ENCODE results near the gene TMEM184B.

TMEM184B gene

DNA sequence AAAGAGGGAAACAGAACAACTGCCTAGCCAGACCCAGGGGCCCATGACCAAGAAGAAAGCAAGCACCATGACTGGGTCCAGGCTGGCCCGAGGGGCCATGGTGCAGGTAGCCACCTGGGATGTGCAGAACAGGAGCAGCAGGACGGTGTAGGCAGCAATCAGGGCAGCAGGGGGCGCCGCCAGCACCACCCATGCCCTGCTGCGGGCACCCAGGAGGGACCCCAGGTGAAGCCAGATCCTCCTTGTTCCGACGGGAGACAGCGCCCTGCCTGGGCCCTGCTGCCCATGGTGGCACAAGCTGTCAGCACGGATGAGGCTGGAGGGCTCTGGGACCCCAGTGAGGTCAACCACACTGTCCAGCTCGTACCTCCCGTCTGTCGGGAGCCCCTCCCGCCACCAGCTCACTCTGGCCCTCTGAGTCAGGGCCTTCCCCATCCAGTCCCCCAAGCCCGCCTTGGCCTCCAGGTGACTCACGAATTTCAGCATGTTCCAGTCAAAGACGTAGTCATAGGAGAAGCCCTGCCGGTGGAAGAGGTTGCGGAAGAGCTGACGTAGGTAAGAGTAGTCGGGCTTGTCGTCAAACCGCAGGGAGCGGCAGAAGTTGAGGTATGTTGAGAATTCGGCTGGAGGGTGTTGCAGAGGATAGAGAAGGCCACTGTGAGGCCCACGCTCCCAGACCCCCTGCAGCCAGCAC is 25.6 kb upstream of the TMEM184B start:
- CTCF ChIA-PET: interaction anchor here (0.6 to 2.8 kb wide), 4 partner anchors 8 to 293 kb away, joined by 3 to 12 read pairs (median 4); no protein-coding TSS in a partner anchor
- Mint-ChIP-seq H3K27me3 (no peaks in the 10 kb centered on the region), H3K4me1 (no peaks in the 10 kb centered on the region), H3K4me3 (no peak overlapping the region), H3K9me3 (no peaks in the 10 kb centered on the region), H3K36me3 (peaks cover 33% of the 10 kb centered on the region), H3K27ac (no peak overlapping the region)
- peak; percentile 62 for DNase-seq

DNA sequence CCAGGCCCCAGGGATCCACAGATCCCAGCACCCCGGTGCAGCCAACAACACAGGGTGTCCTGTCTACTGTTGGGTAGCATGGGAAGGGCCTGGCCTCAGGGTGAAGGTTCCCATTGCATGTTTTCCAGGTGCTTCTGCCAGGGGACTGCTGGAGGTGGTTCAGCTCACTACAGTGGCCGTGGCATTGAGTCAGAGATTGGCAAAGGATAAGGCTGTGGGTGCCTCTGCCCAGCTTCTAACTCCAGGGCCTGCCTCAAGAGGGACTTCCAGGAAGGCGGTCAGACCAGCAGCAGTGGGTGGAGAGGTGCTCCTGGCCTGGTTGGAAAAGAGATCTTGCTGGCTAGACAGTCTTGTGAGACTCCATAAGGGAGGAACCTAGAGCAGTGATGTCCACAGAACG is 23.6 kb upstream of the TMEM184B start:
- no peaks in the 10 kb centered on the region for H3K9me3 Mint-ChIP-seq
- H3K4me3 Mint-ChIP-seq: no peak overlapping the region
- H3K36me3 Mint-ChIP-seq: peaks cover 29% of the 10 kb centered on the region
- CTCF ChIA-PET: interaction anchor here (2.8 kb wide), 1 partner anchor 10 kb away, joined by 12 read pairs; no protein-coding TSS in a partner anchor
- no peaks in the 10 kb centered on the region for H3K4me1 Mint-ChIP-seq
- H3K27me3 Mint-ChIP-seq: no peaks in the 10 kb centered on the region
- H3K27ac Mint-ChIP-seq: no peak overlapping the region
- DNase-seq: no peak

DNA sequence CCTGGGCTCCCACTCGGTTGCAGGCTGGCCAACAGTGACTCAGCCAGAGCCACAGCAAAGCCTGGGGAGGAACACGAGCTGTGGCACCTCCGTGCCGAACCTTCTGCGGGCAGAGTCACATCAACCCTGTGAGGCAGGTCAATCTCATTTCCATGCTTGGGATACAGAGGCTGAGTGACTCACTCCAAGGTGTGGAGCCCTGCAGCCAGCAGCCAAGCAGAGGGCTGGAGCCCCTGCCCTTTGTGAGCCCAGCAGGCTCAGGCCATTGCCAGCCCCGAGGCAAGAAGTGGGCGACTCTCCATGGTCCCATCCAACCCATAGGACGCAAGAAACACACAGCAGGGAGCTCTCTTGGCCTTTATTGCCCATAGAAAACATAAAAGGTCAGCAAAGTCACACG is 23.1 kb upstream of the TMEM184B start:
- peak overlapping the region; percentile 22 for H3K27ac Mint-ChIP-seq
- H3K4me3 Mint-ChIP-seq: no peak overlapping the region
- H3K9me3 Mint-ChIP-seq: no peaks in the 10 kb centered on the region
- CTCF ChIA-PET: no interaction called here
- no peaks in the 10 kb centered on the region for H3K4me1 Mint-ChIP-seq
- no peaks in the 10 kb centered on the region for H3K27me3 Mint-ChIP-seq
- no peak for DNase-seq
- peaks cover 29% of the 10 kb centered on the region for H3K36me3 Mint-ChIP-seq

DNA sequence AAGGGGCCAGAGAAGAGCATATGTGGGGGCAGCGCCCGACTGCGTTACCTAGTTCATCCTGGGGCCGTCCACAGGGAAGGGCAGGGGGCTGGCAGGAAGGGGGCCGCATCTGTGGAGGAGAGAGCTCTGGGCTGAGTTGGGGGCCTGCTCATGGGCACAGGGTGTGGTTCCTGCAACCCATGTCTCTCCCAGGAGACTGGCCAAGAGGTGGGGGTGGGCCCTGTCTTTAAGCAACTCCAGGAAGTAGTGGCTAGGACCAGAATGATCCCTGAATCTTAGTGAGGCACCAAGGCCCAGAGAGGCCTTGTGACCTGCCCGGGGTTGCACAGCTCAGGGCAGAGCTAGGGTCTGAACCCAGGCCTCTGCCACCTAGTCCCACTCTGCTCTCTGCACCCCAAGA is 22.5 kb upstream of the TMEM184B start:
- Mint-ChIP-seq H3K4me1 (no peaks in the 10 kb centered on the region), H3K9me3 (no peaks in the 10 kb centered on the region), H3K4me3 (no peak overlapping the region), H3K27me3 (no peaks in the 10 kb centered on the region), H3K27ac (peak overlapping the region; percentile 70), H3K36me3 (peaks cover 28% of the 10 kb centered on the region)
- CTCF ChIA-PET: no interaction called here
- no peak for DNase-seq

DNA sequence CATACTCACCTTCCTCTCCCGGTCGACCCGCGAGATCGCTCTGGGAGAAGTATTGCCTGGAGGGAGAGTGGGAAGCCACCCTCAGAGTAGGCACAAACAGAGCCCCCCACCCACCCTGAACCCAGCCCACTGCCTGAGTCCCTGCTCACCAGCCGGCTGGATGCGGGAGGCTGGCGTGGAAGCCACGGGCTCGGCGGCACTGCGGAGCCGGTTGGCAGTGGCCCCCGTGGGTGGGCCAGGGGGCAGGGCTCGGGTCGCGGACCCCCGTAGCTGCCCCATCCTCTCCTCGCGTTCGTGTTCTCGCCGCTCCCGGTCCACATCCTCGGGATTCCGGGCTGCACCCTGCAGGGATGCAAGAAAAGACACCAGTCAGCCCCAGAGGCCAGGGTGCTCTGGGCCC is 21.4 kb upstream of the TMEM184B start:
- DNase-seq: no peak
- no peaks in the 10 kb centered on the region for H3K9me3 Mint-ChIP-seq
- H3K4me1 Mint-ChIP-seq: no peaks in the 10 kb centered on the region
- no peak overlapping the region for H3K27ac Mint-ChIP-seq
- H3K27me3 Mint-ChIP-seq: no peaks in the 10 kb centered on the region
- H3K36me3 Mint-ChIP-seq: peaks cover 24% of the 10 kb centered on the region
- no peak overlapping the region for H3K4me3 Mint-ChIP-seq
- CTCF ChIA-PET: no interaction called here

DNA sequence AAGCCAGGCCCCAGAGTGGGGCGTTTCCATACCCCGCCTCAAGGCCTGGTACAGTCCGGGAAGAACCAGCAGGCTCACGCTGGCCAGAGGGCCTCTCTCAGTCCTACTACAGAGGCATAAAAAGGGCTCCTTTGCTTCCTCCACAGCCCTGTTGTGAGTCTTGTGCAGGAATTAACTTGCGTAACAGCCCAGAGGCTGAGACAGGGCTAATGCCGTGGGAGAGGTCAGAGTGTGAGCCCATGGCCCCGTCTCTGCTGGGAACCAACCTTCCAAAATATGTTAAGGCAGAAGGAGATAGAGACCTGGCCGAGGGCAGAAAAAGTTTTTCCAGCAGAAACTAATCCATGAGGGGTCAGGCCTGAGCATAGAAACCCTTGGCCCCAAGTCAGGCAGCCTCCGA is 19.9 kb upstream of the TMEM184B start:
- no peaks in the 10 kb centered on the region for H3K9me3 Mint-ChIP-seq
- CTCF ChIA-PET: no interaction called here
- H3K36me3 Mint-ChIP-seq: peaks cover 18% of the 10 kb centered on the region
- no peak overlapping the region for H3K27ac Mint-ChIP-seq
- H3K27me3 Mint-ChIP-seq: no peaks in the 10 kb centered on the region
- no peak overlapping the region for H3K4me3 Mint-ChIP-seq
- DNase-seq: no peak
- no peaks in the 10 kb centered on the region for H3K4me1 Mint-ChIP-seq

DNA sequence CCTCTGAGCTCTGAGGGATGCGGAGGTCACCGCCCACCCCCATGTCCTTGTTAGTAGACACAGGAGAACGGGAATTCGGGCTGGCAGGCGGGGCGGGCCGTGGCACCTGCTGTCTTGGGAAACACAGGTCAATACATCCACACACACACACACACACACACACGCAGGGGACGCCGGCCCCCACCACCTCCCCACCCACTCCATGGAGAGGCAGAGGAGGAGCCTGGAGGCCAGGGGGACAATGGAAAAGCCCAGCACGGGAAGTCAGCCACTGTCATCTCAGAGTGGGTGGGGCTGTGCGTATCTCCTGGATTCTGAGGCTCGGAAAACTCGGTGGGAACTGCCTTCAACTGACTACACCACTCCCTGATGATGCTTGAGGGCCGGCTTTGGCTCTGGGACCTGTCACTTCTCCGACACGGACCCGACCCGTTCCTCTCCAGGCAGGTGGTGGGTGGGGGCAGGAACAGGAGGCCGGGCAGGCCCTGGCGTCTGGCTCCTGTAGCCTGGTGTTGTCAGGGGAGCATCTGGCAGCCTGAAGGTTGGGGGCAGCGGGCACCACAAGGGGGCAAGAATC is 18.5 kb upstream of the TMEM184B start:
- H3K27me3 Mint-ChIP-seq: no peaks in the 10 kb centered on the region
- no peak for DNase-seq
- no peak overlapping the region for H3K27ac Mint-ChIP-seq
- CTCF ChIA-PET: no interaction called here
- no peaks in the 10 kb centered on the region for H3K9me3 Mint-ChIP-seq
- peaks cover 13% of the 10 kb centered on the region for H3K36me3 Mint-ChIP-seq
- H3K4me1 Mint-ChIP-seq: no peaks in the 10 kb centered on the region
- H3K4me3 Mint-ChIP-seq: no peak overlapping the region

DNA sequence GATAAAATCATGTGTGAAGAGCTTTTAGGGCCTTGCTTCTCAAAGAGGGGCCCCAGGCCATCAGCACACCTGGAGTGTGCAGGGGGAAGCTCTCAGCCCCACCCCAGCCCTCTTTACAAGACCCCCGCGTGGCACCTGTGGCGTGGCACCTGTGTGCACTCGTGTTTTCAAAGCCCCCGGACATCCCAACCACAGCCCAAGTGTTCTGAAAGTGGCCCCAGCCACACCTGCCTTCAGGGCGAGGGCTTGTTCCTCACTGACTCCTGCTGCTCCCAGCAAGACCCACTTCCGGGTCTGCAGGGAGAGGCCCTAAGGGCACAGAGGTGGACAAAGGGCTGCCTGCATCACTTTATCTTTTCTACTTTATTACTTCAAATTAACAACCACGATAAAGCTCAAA is 17.5 kb upstream of the TMEM184B start:
- CTCF ChIA-PET: no interaction called here
- H3K27me3 Mint-ChIP-seq: no peaks in the 10 kb centered on the region
- H3K36me3 Mint-ChIP-seq: peaks cover 13% of the 10 kb centered on the region
- H3K4me3 Mint-ChIP-seq: no peak overlapping the region
- no peaks in the 10 kb centered on the region for H3K9me3 Mint-ChIP-seq
- H3K27ac Mint-ChIP-seq: no peak overlapping the region
- DNase-seq: no peak
- H3K4me1 Mint-ChIP-seq: no peaks in the 10 kb centered on the region

DNA sequence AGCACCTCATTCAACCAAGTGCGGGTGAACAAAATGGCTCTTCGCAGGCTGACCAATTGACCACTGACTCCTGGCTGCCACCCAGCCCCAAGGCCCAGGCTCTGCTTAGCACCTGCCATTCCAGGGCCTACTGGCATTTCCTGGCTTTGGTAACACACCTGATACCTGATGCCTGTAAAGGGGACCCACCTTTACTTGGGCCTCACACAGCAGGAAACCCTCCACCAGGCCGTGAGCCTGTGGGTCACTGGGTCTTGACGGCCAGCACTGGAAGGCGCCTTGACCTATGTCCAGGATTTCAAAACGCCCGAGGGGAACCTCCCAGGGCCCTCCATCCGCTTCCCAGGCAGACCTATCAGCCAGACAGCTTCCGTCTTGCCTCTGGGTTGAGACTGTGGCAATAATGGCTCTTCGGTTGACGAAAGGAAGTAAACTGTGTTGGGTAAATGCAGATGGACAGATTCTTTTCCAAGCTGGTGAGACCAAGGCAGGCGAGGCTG is 16.8 kb upstream of the TMEM184B start:
- Mint-ChIP-seq H3K27ac (no peak overlapping the region), H3K27me3 (no peaks in the 10 kb centered on the region), H3K4me1 (no peaks in the 10 kb centered on the region), H3K36me3 (peaks cover 13% of the 10 kb centered on the region), H3K4me3 (no peak overlapping the region), H3K9me3 (no peaks in the 10 kb centered on the region)
- no peak for DNase-seq
- CTCF ChIA-PET: no interaction called here

DNA sequence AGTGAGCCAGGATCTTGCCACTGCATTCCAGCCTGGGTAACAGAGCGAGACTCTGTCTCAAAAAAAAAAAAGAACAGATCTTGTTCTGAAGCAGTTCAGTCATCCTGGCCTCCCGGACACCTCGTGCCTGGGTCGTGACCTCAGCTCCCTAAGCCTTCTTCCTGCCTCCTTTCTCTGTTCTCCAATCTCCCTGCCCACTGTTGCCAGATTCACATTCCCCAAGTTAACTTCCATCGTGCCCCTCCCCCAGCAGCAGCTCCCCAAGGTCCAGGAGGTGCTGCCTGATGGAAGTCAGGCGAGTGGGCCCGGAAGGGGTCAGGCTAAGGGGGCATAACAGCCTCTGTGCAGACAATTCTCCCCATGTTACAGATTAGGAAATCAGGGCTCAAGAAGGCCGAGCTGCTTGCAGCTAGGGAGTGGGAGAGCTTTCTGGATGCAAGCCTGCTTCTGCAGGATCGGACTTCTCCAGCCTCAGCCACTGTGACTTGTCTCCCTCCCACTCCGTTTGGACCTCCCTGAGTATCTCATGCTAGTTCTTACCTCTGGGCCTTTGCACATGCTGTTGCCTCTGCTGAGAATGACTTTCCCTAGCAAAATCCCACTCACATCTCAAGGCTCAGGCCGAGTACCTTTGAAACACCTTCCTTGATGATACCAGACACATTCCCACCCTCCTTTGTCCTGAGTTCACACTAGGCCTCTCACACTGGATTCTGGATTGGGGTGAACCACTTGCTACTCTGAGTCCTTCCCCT is 14.3 kb upstream of the TMEM184B start:
- H3K4me1 Mint-ChIP-seq: no peaks in the 10 kb centered on the region
- CTCF ChIA-PET: no interaction called here
- H3K27me3 Mint-ChIP-seq: no peaks in the 10 kb centered on the region
- H3K4me3 Mint-ChIP-seq: no peak overlapping the region
- H3K36me3 Mint-ChIP-seq: peaks cover 6% of the 10 kb centered on the region
- H3K9me3 Mint-ChIP-seq: no peaks in the 10 kb centered on the region
- no peak for DNase-seq
- H3K27ac Mint-ChIP-seq: peak overlapping the region; percentile 9

DNA sequence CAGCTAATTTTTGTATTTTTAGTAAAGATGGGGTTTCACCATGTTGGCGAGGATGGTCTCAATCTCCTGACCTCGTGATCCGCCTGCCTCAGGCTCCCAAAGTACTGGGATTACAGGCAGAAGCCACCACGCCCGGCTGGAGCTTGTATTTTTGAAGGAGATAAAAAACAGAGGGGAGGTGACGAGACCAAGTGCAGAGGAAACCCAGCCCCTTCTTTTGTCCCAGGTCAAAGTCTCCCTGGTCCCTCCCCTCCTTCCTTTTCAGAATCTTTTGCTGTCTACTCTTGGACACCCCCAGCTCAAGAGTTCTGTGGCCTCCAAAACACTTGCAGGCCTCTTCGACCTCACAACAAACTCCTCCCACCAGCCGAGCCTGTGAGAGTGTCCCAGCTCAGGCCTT is 12.2 kb upstream of the TMEM184B start:
- CTCF ChIA-PET: no interaction called here
- no peak for DNase-seq
- Mint-ChIP-seq H3K27me3 (peaks cover 3% of the 10 kb centered on the region), H3K27ac (no peak overlapping the region), H3K4me1 (no peaks in the 10 kb centered on the region), H3K36me3 (peaks cover 3% of the 10 kb centered on the region), H3K4me3 (no peak overlapping the region), H3K9me3 (no peaks in the 10 kb centered on the region)

DNA sequence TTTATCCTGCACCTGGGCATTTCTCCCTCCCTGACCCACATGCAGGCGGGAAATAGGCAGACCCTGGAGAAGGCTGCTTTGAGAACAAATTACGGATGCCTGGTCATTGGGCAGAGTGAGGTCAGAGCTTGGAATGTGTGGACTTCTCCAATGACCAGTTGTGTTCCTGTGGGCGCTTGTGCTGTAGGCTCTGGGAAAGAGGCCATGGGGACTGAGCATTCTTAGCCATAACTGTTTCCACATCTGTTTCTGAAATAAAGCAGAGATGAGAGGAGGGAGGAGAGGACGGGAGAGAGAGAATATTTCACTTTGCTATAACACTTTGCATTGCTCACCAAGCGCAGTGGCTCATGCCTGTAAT is 11.2 kb upstream of the TMEM184B start:
- no peaks in the 10 kb centered on the region for H3K9me3 Mint-ChIP-seq
- no peak overlapping the region for H3K27ac Mint-ChIP-seq
- H3K36me3 Mint-ChIP-seq: peaks cover 3% of the 10 kb centered on the region
- H3K4me1 Mint-ChIP-seq: no peaks in the 10 kb centered on the region
- CTCF ChIA-PET: no interaction called here
- no peak for DNase-seq
- no peak overlapping the region for H3K4me3 Mint-ChIP-seq
- peaks cover 7% of the 10 kb centered on the region for H3K27me3 Mint-ChIP-seq

DNA sequence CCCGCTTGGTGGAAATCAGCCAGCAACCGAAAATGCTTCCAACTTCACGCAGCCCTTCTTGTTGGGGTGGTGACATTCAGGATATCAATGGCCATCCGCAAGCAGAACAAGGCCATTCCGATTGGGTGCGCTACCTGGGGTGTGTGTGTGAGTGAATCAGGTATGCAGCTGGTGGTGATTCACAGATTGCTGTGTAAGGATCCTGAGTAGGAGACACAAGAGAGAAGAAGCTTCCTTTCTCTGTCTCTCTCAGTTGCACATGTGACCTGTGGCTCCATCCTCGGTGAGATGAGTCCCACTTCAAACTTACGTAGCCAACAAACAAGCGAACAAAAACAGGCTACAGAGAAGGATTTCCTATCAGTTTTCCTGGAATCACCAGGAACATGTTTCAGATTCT is 9.6 kb upstream of the TMEM184B start:
- no peak overlapping the region for H3K4me3 Mint-ChIP-seq
- H3K9me3 Mint-ChIP-seq: no peaks in the 10 kb centered on the region
- H3K27me3 Mint-ChIP-seq: peaks cover 11% of the 10 kb centered on the region
- no peak for DNase-seq
- H3K4me1 Mint-ChIP-seq: no peaks in the 10 kb centered on the region
- no peak overlapping the region for H3K27ac Mint-ChIP-seq
- CTCF ChIA-PET: interaction anchor here (0.5 kb wide), 1 partner anchor 181 kb away, joined by 3 read pairs; no protein-coding TSS in a partner anchor
- no peaks in the 10 kb centered on the region for H3K36me3 Mint-ChIP-seq

DNA sequence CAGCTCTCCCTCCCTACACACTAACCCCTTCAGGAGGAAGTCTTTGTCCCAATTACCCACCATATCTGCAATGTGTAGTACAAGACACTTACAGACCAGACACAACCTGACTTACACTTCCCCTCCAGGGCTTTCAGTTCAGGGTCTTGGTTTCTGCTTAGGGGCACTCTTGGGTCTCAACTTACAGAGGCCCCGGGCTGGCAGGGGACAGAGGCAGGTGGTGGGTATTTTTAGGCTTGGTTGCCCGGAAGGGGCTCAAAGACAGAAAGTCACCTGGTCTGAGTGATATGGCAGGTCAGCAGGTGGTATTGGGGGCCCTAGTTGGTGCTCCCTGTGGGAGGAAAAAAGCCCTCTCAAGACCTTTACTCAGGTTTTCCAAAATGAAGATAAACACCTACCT is 3.4 kb upstream of the TMEM184B start:
- Mint-ChIP-seq H3K27me3 (peaks cover 41% of the 10 kb centered on the region), H3K9me3 (no peaks in the 10 kb centered on the region), H3K4me3 (no peak overlapping the region), H3K27ac (no peak overlapping the region), H3K4me1 (peaks cover 21% of the 10 kb centered on the region), H3K36me3 (peaks cover 3% of the 10 kb centered on the region)
- no peak for DNase-seq
- CTCF ChIA-PET: no interaction called here
